PC-3 (cell line): ENCODE data around the gene P2RY2. TPM values are rescaled to one million over a fixed set of nuclear protein-coding genes. Genes with fewer than 3 reads are reported as not detected.

ENCODE experiments used
- ATAC-seq: fragments of 200-7000 bp; cut with Tn5 transposase; 2 replicates; pipeline ENCODE4 v1.9.1; 2020; ENCODE audit warnings: mild to moderate bottlenecking, moderate library complexity
- BruUV-seq: library from RNA; stranded (reverse); fragments of 400-500 nt; replicated peaks from 2 replicates; lab custom pipeline; 2021; lab: Mats Ljungman, UMichigan
- CTCF ChIA-PET: fragments of 300-600 bp; sonication (Branson Sonifier 250); formaldehyde crosslinking; loops from one replicate; lab custom pipeline; 2022; ENCODE audit warnings: antibody characterized with exemption; lab: Charles Lee
- POLR2A ChIA-PET: fragments of 300-600 bp; sonication (Branson Sonifier 250); formaldehyde crosslinking; loops from one replicate; lab custom pipeline; 2022; ENCODE audit warnings: antibody characterized with exemption; ENCODE audit not compliant: unreplicated experiment; lab: Charles Lee
- DNase-seq: peaks from one replicate; pipeline ENCODE4 v3.0.0-alpha.2; 2015
- H2AFZ ChIP-seq: fragments of 300-600 bp; sonication (generic); 2 replicates; pipeline ENCODE4 v1.6.0; 2016; ENCODE audit warnings: antibody characterized with exemption, low read length
- H3F3A ChIP-seq: fragments of 300-600 bp; sonication (generic); one replicate; pipeline ENCODE4 v1.6.0; 2017; ENCODE audit warnings: antibody characterized with exemption, low read length, control low read depth, mild to moderate bottlenecking; ENCODE audit not compliant: unreplicated experiment
- H3K27ac ChIP-seq: fragments of 300-600 bp; sonication (generic); 2 replicates; pipeline ENCODE4 v1.5.1; 2016; ENCODE audit warnings: mild to moderate bottlenecking, low read length
- H3K27me3 ChIP-seq: fragments of 300-600 bp; sonication (generic); 2 replicates; pipeline ENCODE4 v1.6.1; 2016; ENCODE audit warnings: low read length, mixed read lengths
- H3K36me3 ChIP-seq: fragments of 300-600 bp; sonication (generic); 2 replicates; pipeline ENCODE4 v1.6.1; 2016; ENCODE audit warnings: low read depth, mixed run types, low read length, mixed read lengths
- H3K4me1 ChIP-seq: fragments of 300-600 bp; sonication (generic); 2 replicates; pipeline ENCODE4 v1.5.1; 2016; ENCODE audit warnings: low read length; ENCODE audit not compliant: insufficient read depth
- H3K4me2 ChIP-seq: fragments of 300-600 bp; sonication (generic); 2 replicates; pipeline ENCODE4 v1.6.0; 2016; ENCODE audit warnings: low read length
- H3K4me3 ChIP-seq: fragments of 300-600 bp; sonication (generic); 2 replicates; pipeline ENCODE4 v1.5.1; 2016; ENCODE audit warnings: mild to moderate bottlenecking, low read length, mixed read lengths
- H3K79me2 ChIP-seq: fragments of 300-600 bp; sonication (generic); 2 replicates; pipeline ENCODE4 v1.6.1; 2017; ENCODE audit warnings: low read length, mixed read lengths
- H3K9ac ChIP-seq: fragments of 300-600 bp; sonication (generic); 2 replicates; pipeline ENCODE4 v1.6.0; 2016; ENCODE audit warnings: mild to moderate bottlenecking, low read length
- H3K9me2 ChIP-seq: fragments of 300-600 bp; sonication (generic); replicated peaks from 2 replicates; pipeline ENCODE4 v1.6.1; 2016; ENCODE audit warnings: mixed run types, low read length, mixed read lengths
- H3K9me3 ChIP-seq: fragments of 300-600 bp; sonication (generic); 2 replicates; pipeline ENCODE4 v1.6.1; 2016; ENCODE audit warnings: low read length, mixed read lengths
- H4K20me1 ChIP-seq: fragments of 300-600 bp; sonication (generic); 2 replicates; pipeline ENCODE4 v1.6.1; 2016; ENCODE audit warnings: low read length, mixed read lengths
- EZH2 ChIP-seq: fragments of 300-600 bp; sonication (generic); IDR thresholded peaks from one replicate; pipeline ENCODE4 v1.6.1; 2017; ENCODE audit warnings: antibody characterized with exemption, mild to moderate bottlenecking, low read length; ENCODE audit not compliant: unreplicated experiment
- EZH2phosphoT487 ChIP-seq: fragments of 300-600 bp; sonication (generic); IDR thresholded peaks from 2 replicates; pipeline ENCODE4 v1.6.1; 2018; ENCODE audit warnings: mild to moderate bottlenecking, antibody characterized with exemption, low read length, borderline replicate concordance
- intact Hi-C: fragments of 100-400 bp; cut with micrococcal nuclease; formaldehyde crosslinking; loops from 2 replicates; pipeline ENCODE4 v1.9.0; 2023
- total RNA-seq: library from RNA; depleted of rRNA; stranded (reverse); fragments of >200 nt; gene quantifications from 2 replicates; pipeline ENCODE4 v1.2.3, GENCODE V29; 2014
- TF ChIP-seq, protein P1 (sequence below): fragments of 300-600 bp; sonication (generic); conservative IDR thresholded peaks from 2 replicates; pipeline ENCODE4 v1.5.1; 2017; ENCODE audit warnings: antibody characterized with exemption, low read depth, mild to moderate bottlenecking, low read length

The P2RY2 gene
- total RNA-seq, 1 experiment from 2014 or later, result 54.8 TPM

DNA sequence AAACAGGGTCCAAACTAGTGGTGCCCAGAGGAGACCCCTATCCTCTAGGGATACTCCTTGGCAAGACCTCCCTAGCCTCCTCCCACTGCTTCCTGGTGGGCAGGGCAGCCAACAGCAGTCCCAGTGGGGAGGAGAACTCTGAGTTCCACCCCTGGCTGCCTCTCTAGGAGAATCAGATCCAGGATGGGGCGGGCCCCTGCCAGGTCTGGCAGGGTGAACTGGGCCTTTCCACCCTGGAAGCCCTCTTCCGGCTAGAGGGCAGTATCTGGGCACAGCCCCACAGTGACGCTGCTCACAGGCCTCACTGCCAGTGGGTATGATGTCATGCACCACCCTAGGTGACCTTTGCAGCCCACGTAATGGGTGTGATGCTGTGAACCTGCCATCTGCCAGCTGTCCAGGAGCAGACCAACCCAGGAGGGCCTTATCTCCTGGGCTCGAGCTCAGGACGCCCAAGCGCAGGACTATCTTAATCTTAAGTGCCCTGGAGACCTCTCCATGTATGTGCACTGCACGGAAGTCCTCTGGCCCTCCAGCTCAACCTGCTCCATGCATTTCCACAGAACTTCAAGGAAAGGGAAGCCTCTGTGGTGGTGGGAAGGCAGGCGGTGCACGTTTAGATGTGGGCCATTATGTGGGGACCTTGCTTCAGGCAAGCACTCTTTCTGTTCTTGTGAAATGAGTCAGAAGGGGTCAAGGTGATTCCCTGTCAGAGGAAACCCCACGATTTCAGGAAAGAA lies 44.2 kb upstream of the P2RY2 start:
- DNase-seq (no peak), ATAC-seq (no peak)
- no peaks in the 10 kb centered on the region for H4K20me1 ChIP-seq
- H3K4me3 ChIP-seq, result no peak overlapping the region
- H2AFZ ChIP-seq, result no peak overlapping the region
- TF ChIP-seq, protein P1, sequence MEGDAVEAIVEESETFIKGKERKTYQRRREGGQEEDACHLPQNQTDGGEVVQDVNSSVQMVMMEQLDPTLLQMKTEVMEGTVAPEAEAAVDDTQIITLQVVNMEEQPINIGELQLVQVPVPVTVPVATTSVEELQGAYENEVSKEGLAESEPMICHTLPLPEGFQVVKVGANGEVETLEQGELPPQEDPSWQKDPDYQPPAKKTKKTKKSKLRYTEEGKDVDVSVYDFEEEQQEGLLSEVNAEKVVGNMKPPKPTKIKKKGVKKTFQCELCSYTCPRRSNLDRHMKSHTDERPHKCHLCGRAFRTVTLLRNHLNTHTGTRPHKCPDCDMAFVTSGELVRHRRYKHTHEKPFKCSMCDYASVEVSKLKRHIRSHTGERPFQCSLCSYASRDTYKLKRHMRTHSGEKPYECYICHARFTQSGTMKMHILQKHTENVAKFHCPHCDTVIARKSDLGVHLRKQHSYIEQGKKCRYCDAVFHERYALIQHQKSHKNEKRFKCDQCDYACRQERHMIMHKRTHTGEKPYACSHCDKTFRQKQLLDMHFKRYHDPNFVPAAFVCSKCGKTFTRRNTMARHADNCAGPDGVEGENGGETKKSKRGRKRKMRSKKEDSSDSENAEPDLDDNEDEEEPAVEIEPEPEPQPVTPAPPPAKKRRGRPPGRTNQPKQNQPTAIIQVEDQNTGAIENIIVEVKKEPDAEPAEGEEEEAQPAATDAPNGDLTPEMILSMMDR, result no peak
- no peak for TF ChIP-seq EZH2
- TF ChIP-seq EZH2phosphoT487, result no peak
- POLR2A ChIA-PET, result no interaction called here
- H3K79me2 ChIP-seq, result no peaks in the 10 kb centered on the region
- H3F3A ChIP-seq, result no peaks in the 10 kb centered on the region
- no peak overlapping the region for H3K9ac ChIP-seq
- peaks cover 29% of the 10 kb centered on the region for H3K4me1 ChIP-seq
- BruUV-seq, result no TSS peak
- H3K4me2 ChIP-seq, result no peak overlapping the region
- H3K9me2 ChIP-seq, result no peaks in the 10 kb centered on the region
- CTCF ChIA-PET, result interaction anchor here (0.6 kb wide), 1 partner anchor 126 kb away, joined by 3 read pairs; no protein-coding TSS in a partner anchor
- H3K27ac ChIP-seq, result no peak overlapping the region
- H3K36me3 ChIP-seq, result no peaks in the 10 kb centered on the region
- intact Hi-C loops, result no loop called here
- no peaks in the 10 kb centered on the region for H3K27me3 ChIP-seq
- no peaks in the 10 kb centered on the region for H3K9me3 ChIP-seq

DNA sequence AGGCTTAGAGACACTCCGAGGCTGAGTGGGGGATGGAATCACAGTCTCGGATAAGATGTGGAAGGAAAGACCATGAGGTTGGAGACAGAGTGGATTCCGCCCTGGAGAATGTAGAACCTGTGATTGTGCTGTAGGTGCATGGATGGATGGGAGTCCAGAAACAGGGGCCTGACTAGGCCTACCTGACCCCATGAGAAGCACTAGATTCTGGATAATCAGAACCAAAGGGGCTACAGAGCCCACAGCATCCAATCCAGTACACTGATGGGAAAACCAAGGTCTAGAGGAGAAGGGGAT lies 43.6 kb upstream of the P2RY2 start:
- BruUV-seq, result no TSS peak
- ChIA-PET CTCF (no interaction called here), POLR2A (no interaction called here)
- Histone ChIP-seq H2AFZ (no peak overlapping the region), H3K9ac (no peak overlapping the region), H3K27me3 (no peaks in the 10 kb centered on the region), H3K27ac (no peak overlapping the region), H3K9me3 (no peaks in the 10 kb centered on the region), H3K4me2 (no peak overlapping the region), H3K9me2 (no peaks in the 10 kb centered on the region), H4K20me1 (no peaks in the 10 kb centered on the region), H3K4me1 (peaks cover 29% of the 10 kb centered on the region), H3K79me2 (no peaks in the 10 kb centered on the region), H3K36me3 (no peaks in the 10 kb centered on the region), H3K4me3 (no peak overlapping the region), H3F3A (no peaks in the 10 kb centered on the region)
- TF ChIP-seq, protein P1, result no peak
- TF ChIP-seq EZH2 (no peak), EZH2phosphoT487 (no peak)
- DNase-seq, result no peak
- ATAC-seq, result no peak
- intact Hi-C loops, result no loop called here

DNA sequence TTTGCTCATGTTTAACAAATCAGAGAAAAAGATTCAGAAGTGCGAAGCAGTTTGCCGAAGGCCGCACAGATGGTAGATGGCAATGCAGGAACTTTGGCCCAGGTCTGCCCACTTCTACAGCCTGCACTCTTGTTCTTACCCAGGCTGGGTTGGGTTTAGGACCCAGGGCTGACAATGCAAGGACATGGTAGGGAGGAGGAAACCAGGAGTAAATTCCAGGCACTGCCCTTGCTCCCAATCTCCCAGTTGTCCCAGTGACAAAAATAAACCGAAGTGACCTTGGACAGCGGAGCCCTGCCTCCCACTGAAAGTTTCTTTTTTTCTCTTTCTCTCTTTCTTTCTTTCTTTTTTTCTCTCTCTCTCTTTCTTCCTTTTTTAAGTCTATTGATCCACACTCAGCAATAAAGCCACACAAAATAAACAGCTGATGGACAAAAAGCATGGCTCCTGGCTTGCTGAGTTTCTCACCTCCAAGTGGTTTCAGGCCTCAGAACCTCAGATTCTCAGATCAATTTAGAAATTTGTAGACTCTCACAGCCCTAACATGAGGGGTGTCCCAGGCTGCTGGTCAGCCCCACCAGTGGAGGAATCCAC lies 42.4 kb upstream of the P2RY2 start:
- no peak overlapping the region for H3K9ac ChIP-seq
- no peaks in the 10 kb centered on the region for H3K9me2 ChIP-seq
- no peaks in the 10 kb centered on the region for H3K27me3 ChIP-seq
- ATAC-seq, result no peak
- H2AFZ ChIP-seq, result no peak overlapping the region
- H3K27ac ChIP-seq, result no peak overlapping the region
- BruUV-seq, result no TSS peak
- H3K4me3 ChIP-seq, result no peak overlapping the region
- H3K36me3 ChIP-seq, result no peaks in the 10 kb centered on the region
- POLR2A ChIA-PET, result no interaction called here
- no peaks in the 10 kb centered on the region for H4K20me1 ChIP-seq
- no peak overlapping the region for H3K4me2 ChIP-seq
- no peaks in the 10 kb centered on the region for H3F3A ChIP-seq
- no peaks in the 10 kb centered on the region for H3K9me3 ChIP-seq
- TF ChIP-seq EZH2phosphoT487 (no peak), EZH2 (no peak)
- TF ChIP-seq, protein P1, result no peak
- intact Hi-C loops, result no loop called here
- H3K79me2 ChIP-seq, result no peaks in the 10 kb centered on the region
- DNase-seq, result no peak
- CTCF ChIA-PET, result no interaction called here
- peaks cover 29% of the 10 kb centered on the region for H3K4me1 ChIP-seq
